AML-193 (cell line): ENCODE data around the gene ADAMTS17.

Source experiments
- DNase-seq, 2 experiments: peaks; one replicate each; lab custom pipeline; 2025; lab: John Stamatoyannopoulos, UW

Gene ADAMTS17

DNA sequence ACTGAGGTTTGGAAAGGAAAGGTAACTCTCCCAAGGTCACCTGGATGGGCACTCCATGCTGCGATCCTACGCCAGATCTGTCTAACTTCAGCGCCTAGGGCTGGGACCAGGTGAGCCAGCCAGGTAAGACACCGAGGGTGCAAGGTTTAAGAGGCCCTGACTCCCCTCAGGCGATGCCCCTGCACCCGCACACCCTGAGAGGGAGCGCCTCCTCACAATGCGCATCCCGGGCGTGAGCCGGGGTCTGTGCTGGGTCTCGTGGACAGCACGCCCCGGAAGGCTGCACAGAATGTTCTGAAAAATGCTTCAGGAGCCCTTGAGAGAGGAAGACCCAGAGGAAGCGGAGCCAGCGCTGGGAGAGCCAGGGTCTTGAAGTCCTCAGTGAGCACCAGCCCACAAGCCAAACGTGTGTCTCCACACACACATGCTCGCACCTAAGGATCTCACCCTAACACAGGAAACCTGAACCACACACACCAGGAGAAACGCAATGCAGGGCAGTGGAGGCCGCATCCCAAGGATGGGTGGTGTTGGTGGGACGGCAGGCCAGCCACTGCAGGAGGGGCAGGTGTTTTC, 142.0 kb downstream of the ADAMTS17 start:
- no peak for DNase-seq

- DNase-seq, result no peak
These were observed 143.3 kb downstream of the ADAMTS17 start for GRCh38 chr15:100198442-100198841.

GRCh38 chr15:100196326-100197058, 145.3 kb downstream of the ADAMTS17 start:
- no peak for DNase-seq

- no peak for DNase-seq
These were observed 146.8 kb downstream of the ADAMTS17 start for GRCh38 chr15:100194996-100195395.

- no peak for DNase-seq
These were observed 148.4 kb downstream of the ADAMTS17 start for GRCh38 chr15:100193277-100193860.

GRCh38 chr15:100192097-100193080, 149.4 kb downstream of the ADAMTS17 start:
- no peak for DNase-seq

DNA sequence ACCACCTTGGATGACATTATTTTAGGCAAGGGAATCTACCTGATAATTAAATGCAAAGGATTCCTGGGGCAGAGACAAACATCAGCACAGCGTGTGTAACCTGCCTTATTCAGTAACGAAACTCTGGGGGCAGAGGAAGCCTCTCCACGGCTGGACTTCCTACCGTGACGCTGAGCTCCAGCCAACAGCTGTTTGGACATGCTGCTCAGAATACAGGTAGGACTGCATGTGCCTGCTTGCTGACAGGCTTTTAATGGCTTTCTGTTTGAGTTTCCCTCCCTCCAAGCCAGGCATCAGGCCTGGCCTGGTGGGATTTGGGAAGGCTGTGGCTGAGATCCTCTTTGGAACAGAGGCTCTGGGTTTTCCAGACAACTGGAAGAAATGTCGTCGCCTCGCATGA, 150.6 kb downstream of the ADAMTS17 start:
- no peak for DNase-seq

GRCh38 chr15:100190675-100191074, 151.1 kb downstream of the ADAMTS17 start:
- no peak for DNase-seq

DNA sequence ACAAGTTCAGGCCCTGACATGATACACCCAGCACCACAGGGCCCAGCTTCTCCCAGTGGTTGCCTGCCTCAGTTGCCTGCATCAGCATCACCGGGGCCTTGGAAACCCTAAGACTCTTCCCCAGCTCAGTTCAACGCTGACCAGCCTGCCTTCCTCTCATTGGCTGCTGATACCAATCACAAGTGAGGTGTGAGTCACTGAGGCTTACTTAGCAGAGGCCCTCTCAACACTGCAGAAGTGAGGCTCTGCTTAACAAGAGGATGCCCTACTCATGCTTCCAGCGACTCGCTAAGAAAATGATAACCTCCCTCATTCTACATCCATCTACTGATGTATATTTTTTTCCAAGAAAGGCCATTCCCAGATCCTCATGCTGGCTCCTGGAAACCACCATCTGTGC, 151.9 kb downstream of the ADAMTS17 start:
- DNase-seq, result no peak

DNA sequence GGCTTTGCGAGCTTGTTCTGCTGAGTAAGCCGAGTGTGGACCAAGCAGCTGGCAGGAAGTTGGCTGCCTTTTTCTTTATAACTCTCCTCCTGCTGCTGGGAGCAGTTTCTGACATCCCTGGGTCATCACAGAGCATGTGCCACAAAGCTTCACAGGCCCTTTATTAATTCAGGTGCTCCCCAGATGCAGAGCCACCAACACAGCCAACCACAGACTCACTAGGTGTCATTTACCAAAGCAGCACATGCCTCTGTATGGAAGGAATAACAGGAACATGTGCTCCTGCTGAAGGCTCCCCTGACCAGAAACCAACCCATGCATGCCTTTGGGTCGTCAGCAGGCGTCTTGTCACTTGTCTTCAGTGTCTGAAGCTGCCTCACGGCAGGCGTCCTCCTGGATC, 152.5 kb downstream of the ADAMTS17 start:
- DNase-seq, result no peak

DNA sequence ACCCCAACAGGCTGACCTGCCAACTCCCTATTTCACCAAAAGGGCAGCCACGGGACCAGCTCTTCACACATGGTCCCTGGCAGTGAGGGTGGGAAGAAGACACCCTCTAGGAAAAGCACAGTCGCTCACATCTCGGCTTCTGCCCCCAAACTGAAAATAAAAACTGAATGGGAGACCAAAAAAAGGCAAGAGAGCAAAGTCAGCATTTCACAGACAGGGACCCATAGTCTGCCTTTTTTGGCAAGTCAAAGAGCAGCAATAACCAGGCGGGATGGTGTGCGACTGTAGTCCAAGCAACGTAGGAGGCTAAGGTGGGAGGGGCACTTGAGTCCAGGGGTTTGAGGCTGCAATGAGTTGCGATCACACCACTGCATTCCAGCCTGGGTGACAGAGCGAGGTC, 154.1 kb downstream of the ADAMTS17 start:
- DNase-seq, result no peak

DNA sequence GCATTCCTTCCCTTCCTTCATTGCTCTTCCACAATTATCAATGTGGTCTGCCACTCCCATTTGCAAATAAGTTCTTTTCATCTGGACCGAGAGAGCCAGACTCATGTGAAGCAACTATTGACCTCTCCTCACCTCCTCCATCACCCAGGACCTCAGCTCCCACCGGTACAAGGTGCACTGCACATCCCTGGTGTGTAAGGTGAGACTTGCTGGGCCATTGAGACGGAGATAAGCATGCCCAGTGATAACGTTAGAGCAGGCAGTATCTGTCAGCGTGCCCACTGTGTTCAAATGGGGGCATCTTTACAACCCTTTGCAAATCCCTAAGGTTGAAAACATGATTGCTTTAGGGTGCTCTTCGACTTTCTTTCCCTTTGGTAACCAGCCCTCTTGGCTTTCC, 154.8 kb downstream of the ADAMTS17 start:
- DNase-seq, result no peak

DNA sequence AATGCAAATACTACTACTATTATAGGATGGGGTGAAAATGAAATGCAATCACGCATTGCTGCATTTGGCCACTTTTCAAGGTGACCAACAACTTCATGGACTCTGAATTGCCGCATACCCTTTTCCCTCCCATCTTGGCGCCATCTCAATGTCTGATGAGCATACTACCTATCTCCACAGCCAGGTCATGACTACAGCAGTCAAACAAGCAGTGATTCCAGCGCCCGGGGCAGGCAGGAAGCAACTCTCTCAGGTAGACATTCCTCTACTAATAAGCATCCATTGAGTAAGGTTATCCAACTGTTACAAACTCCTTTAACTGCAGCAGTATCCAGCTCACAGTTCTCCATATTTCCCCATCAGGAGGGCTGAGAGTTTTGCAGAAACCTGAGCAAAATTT, 155.4 kb downstream of the ADAMTS17 start:
- DNase-seq, result no peak

GRCh38 chr15:100183921-100184495, 157.8 kb downstream of the ADAMTS17 start:
- DNase-seq, result no peak

- DNase-seq, result no peak
These were observed 160.9 kb downstream of the ADAMTS17 start for GRCh38 chr15:100180921-100181320.

- no peak for DNase-seq
These were observed 166.2 kb downstream of the ADAMTS17 start for GRCh38 chr15:100175406-100176114.

GRCh38 chr15:100174904-100175275, 166.9 kb downstream of the ADAMTS17 start:
- no peak for DNase-seq

DNA sequence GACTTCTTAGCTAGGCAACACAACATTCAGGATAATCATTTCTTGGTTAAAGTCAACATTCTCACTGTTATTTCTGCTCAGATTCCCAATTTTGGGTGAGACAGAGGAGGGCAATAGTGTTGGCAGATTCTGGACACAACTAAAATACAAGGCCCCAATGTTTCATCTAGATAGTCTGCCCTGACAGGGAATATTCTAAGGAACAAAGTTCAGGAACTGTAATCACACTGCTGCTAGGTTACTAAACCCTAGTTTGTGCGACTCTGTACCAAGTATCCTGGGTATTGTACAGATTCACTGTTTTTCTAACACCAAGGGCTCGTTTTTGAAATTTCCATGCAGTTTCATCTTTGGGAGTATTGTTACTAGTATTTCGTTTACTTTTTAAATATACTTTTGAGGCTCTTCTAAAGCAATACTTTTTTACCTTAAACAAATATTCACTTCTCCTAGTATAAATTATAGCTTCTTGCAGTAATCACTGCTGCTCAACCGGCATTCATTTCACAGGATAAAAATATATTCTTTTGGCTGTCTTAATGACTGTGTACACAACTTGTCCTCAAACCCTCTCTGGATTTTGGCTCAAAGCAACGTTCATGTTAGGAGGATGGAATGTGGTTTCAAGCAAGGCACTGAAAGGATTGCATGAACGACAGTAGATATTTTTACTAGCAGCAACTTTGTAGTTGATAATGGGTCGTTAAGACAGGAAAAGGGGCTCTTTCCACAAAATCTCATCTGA, 167.4 kb downstream of the ADAMTS17 start:
- no peak for DNase-seq

DNA sequence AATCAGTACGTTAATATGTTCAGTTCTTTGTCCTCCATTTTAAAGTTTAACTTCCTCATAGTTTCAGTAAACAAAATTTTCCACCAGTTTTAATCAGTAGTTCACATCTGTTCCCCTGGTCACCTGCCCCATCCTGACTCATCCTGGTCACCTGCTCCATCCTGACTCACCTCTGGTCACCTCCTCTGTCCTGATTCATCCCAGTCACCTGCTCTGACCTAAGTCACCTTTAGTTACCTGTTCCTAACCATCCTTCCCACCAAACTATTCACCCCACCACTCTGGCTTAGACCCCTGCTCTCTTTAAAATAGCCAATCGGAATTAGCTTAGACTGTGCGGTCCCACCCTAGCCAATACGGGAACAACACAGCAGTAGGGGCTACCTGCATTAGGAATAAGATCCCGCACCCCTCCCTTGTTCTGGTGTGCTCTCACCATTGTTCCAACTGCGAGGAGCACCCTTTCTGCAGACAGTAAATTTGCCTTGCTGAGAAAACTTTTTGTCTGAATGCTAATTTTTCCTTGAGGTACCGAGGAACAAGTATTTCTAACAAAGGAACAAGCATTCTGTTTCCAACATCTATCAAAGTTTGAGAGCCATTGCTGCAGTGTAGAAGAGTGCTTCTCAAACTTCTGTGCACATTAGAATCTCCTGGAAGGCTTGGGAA, 169.3 kb downstream of the ADAMTS17 start:
- no peak for DNase-seq

GRCh38 chr15:100171411-100171810, 170.4 kb downstream of the ADAMTS17 start:
- DNase-seq, result no peak
